MCF 10A (cell line): ENCODE results near the gene GPC6. TPM values are rescaled to one million over a fixed set of nuclear protein-coding genes. Genes with fewer than 3 reads are reported as not detected.

ENCODE experiments used
- BruUV-seq: library from RNA; stranded (reverse); fragments of 400-500 nt; replicated peaks from 2 replicates; lab custom pipeline; 2021; lab: Mats Ljungman, UMichigan
- CTCF ChIA-PET: fragments of 300-600 bp; sonication (Branson Sonifier 250); formaldehyde crosslinking; extraction: SDS; loops from one replicate; lab custom pipeline; 2021; ENCODE audit warnings: antibody characterized with exemption, inconsistent platforms; lab: Yijun Ruan, JAX
- POLR2A ChIA-PET: fragments of 300-600, 350-650 bp; sonication (Branson Sonifier 250); formaldehyde crosslinking; extraction: SDS; loops from one replicate; lab custom pipeline; 2020; ENCODE audit warnings: antibody characterized with exemption, inconsistent platforms; lab: Yijun Ruan, JAX
- DNase-seq: peaks from one replicate; pipeline ENCODE4 v3.0.0-alpha.2; 2018; ENCODE audit not compliant: unreplicated experiment
- H3K27ac Mint-ChIP-seq: one replicate; pipeline ENCODE4 v1.8.0; 2022; ENCODE audit warnings: mild to moderate bottlenecking, low read depth, mixed read lengths; ENCODE audit not compliant: unreplicated experiment
- H3K27me3 Mint-ChIP-seq: one replicate; pipeline ENCODE4 v1.8.0; 2022; ENCODE audit warnings: mixed read lengths; ENCODE audit not compliant: insufficient read depth, unreplicated experiment
- H3K36me3 Mint-ChIP-seq: one replicate; pipeline ENCODE4 v1.8.0; 2022; ENCODE audit warnings: mild to moderate bottlenecking, moderate library complexity, mixed read lengths; ENCODE audit not compliant: insufficient read depth, unreplicated experiment
- H3K4me1 Mint-ChIP-seq: one replicate; pipeline ENCODE4 v1.8.0; 2022; ENCODE audit warnings: mixed read lengths; ENCODE audit not compliant: insufficient read depth, unreplicated experiment
- H3K4me3 Mint-ChIP-seq: one replicate; pipeline ENCODE4 v1.8.0; 2022; ENCODE audit warnings: mild to moderate bottlenecking, moderate library complexity, mixed read lengths; ENCODE audit not compliant: unreplicated experiment
- H3K9me3 Mint-ChIP-seq: one replicate; pipeline ENCODE4 v1.8.0; 2022; ENCODE audit warnings: mixed read lengths; ENCODE audit not compliant: unreplicated experiment
- CTCF ChIP-seq: fragments of 200-600 bp; IDR thresholded peaks from one replicate; pipeline ENCODE4 v1.8.0; 2022; ENCODE audit warnings: antibody characterized with exemption, mild to moderate bottlenecking; ENCODE audit not compliant: unreplicated experiment
- intact Hi-C: fragments of 100-400 bp; cut with micrococcal nuclease; formaldehyde crosslinking; loops from 2 replicates; pipeline ENCODE4 v1.14.1; 2022
- total RNA-seq: library from RNA; stranded (reverse); gene quantifications from 2 replicates; pipeline ENCODE4 v1.2.3, GENCODE V29; 2022

GPC6 gene
- total RNA-seq, 1 experiment from 2014 or later: 8.4 TPM

- no peak for DNase-seq
- no peak for TF ChIP-seq CTCF
- H3K9me3 Mint-ChIP-seq: no peaks in the 10 kb centered on the region
- H3K27me3 Mint-ChIP-seq: no peaks in the 10 kb centered on the region
- H3K4me3 Mint-ChIP-seq: no peak overlapping the region
- H3K27ac Mint-ChIP-seq: peak overlapping the region; percentile 61
- intact Hi-C loops: loop anchor here (10.0 kb wide), 1 partner anchor 69 kb away; no protein-coding TSS in a partner anchor
- ChIA-PET CTCF (interaction anchor here (1.4 kb wide), 1 partner anchor 1075 kb away, joined by 4 read pairs; no protein-coding TSS in a partner anchor), POLR2A (interaction anchor here (0.6 to 1.8 kb wide), 8 partner anchors 12 to 1039 kb away, joined by 3 to 6 read pairs (median 4); no protein-coding TSS in a partner anchor)
- H3K4me1 Mint-ChIP-seq: peaks cover 21% of the 10 kb centered on the region
- BruUV-seq: no TSS peak
- no peaks in the 10 kb centered on the region for H3K36me3 Mint-ChIP-seq
These were observed 1077.1 kb downstream of the GPC6 start for GRCh38 chr13:94303644-94304174.

DNA sequence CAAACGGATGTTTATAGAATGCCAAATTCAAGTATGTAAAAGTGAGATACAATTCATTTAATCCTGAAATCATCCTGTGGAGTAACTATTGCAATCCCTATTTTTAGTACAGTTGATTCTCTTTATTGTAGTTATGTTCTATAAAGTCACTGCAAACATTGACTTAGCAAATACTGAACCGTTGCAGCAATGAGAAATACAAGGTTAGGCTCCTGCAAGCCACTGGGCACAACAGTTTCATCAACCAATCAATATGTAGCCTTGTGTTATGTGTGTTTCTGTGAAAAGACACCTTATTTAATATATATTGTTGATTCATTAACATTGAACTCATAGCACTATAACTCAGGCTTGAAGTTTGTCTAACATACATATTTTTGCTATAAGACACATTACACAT is 1078.4 kb downstream of the GPC6 start:
- peaks cover 24% of the 10 kb centered on the region for H3K4me1 Mint-ChIP-seq
- TF ChIP-seq CTCF: no peak
- intact Hi-C loops: loop anchor here (10.0 kb wide), 1 partner anchor 70 kb away; no protein-coding TSS in a partner anchor
- H3K9me3 Mint-ChIP-seq: no peaks in the 10 kb centered on the region
- no peak for DNase-seq
- no peaks in the 10 kb centered on the region for H3K27me3 Mint-ChIP-seq
- BruUV-seq: no TSS peak
- H3K4me3 Mint-ChIP-seq: no peak overlapping the region
- H3K36me3 Mint-ChIP-seq: no peaks in the 10 kb centered on the region
- POLR2A ChIA-PET: interaction anchor here (0.8 to 2.3 kb wide), 12 partner anchors 13 to 1077 kb away, joined by 3 to 12 read pairs (median 4); partner anchors contain the start of gene TGDS
- CTCF ChIA-PET: interaction anchor here (0.6 to 1.4 kb wide), 2 partner anchors 69 to 1077 kb away, joined by 3 to 4 read pairs; no protein-coding TSS in a partner anchor
- peak overlapping the region; percentile 82 for H3K27ac Mint-ChIP-seq

DNA sequence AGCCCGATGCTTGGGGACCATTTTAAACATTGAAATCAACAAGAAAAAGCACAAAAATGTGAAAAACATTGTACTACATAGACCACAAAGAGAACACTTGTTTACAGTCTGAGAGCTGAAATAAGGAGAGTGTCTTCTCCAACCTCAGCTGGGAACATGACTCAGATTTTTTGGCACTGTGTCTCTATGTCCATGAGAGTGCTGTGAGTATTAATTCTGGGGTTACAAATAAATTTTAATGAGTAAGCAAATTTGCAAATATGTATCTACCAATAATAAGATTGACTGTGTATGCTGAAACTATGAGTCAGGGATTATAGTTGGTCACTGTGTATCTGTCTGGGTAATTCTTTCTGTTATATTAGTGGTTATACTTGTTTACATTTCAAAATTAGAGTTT is 1078.9 kb downstream of the GPC6 start:
- intact Hi-C loops: loop anchor here (10.0 kb wide), 1 partner anchor 71 kb away; no protein-coding TSS in a partner anchor
- no peak overlapping the region for H3K4me3 Mint-ChIP-seq
- H3K27me3 Mint-ChIP-seq: no peaks in the 10 kb centered on the region
- peaks cover 28% of the 10 kb centered on the region for H3K4me1 Mint-ChIP-seq
- no peak for TF ChIP-seq CTCF
- peak overlapping the region; percentile 82 for H3K27ac Mint-ChIP-seq
- CTCF ChIA-PET: interaction anchor here (0.8 kb wide), 1 partner anchor 1057 kb away, joined by 3 read pairs; no protein-coding TSS in a partner anchor
- H3K9me3 Mint-ChIP-seq: no peaks in the 10 kb centered on the region
- no TSS peak for BruUV-seq
- peak; percentile 90 for DNase-seq
- H3K36me3 Mint-ChIP-seq: no peaks in the 10 kb centered on the region
- POLR2A ChIA-PET: interaction anchor here (0.8 to 2.3 kb wide), 13 partner anchors 12 to 1079 kb away, joined by 3 to 12 read pairs (median 4); partner anchors contain the start of genes GPC6 and TGDS

GRCh38 chr13:94305934-94306333 is 1079.3 kb downstream of the GPC6 start:
- no peak overlapping the region for H3K27ac Mint-ChIP-seq
- H3K4me1 Mint-ChIP-seq: peaks cover 32% of the 10 kb centered on the region
- no peak for TF ChIP-seq CTCF
- no peaks in the 10 kb centered on the region for H3K27me3 Mint-ChIP-seq
- intact Hi-C loops: loop anchor here (10.0 kb wide), 1 partner anchor 71 kb away; no protein-coding TSS in a partner anchor
- H3K9me3 Mint-ChIP-seq: no peaks in the 10 kb centered on the region
- no TSS peak for BruUV-seq
- H3K4me3 Mint-ChIP-seq: no peak overlapping the region
- H3K36me3 Mint-ChIP-seq: no peaks in the 10 kb centered on the region
- POLR2A ChIA-PET: interaction anchor here (0.6 to 2.3 kb wide), 12 partner anchors 12 to 1079 kb away, joined by 3 to 12 read pairs (median 4); partner anchors contain the start of gene GPC6
- CTCF ChIA-PET: interaction anchor here (0.8 kb wide), 1 partner anchor 1058 kb away, joined by 3 read pairs; no protein-coding TSS in a partner anchor
- no peak for DNase-seq
